ENCODE measurements around the gene CBLC.

DNA sequence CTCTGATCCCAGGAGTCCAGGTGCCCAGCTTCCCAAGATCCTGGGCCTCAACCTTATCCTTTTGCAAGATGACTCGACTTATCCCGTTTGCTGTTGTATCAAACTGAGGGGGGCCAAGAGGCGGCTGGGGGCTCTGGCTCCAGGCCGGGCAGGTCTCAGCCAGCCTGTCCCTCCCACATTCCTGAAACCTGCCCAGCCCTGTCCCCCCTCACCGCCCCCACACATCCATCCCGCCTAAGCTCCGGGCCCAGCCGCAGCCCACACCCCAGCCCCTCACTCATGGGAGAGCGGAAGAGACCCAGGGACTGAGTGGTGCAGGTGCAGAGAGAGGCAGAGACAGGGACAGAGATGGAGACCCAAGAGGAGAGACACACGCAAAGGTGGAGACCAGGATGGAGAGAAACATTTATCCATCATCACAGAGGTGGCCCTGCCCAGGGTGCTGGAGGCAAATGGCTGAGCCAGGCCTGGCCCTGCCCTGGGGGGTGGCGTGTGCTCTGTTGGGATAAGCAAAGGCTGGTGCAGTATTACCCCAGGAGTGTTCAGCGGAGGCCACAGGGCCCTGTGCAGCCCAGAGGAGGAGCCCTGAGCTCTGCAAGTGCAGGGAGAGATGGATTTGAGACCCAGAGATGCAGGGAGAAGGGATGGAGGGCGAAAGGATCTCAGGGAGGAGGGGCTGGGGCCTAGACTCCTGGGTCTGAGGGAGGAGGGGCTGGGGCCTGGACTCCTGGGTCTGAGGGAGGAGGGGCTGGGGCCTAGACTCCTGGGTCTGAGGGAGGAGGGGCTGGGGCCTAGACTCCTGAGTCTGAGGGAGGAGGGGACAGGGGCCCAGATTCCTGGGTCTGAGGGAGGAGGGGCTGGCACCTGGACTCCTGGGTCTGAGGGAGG, 32.8 kb downstream of the CBLC start:
- TF ChIP-seq, protein P1, sequence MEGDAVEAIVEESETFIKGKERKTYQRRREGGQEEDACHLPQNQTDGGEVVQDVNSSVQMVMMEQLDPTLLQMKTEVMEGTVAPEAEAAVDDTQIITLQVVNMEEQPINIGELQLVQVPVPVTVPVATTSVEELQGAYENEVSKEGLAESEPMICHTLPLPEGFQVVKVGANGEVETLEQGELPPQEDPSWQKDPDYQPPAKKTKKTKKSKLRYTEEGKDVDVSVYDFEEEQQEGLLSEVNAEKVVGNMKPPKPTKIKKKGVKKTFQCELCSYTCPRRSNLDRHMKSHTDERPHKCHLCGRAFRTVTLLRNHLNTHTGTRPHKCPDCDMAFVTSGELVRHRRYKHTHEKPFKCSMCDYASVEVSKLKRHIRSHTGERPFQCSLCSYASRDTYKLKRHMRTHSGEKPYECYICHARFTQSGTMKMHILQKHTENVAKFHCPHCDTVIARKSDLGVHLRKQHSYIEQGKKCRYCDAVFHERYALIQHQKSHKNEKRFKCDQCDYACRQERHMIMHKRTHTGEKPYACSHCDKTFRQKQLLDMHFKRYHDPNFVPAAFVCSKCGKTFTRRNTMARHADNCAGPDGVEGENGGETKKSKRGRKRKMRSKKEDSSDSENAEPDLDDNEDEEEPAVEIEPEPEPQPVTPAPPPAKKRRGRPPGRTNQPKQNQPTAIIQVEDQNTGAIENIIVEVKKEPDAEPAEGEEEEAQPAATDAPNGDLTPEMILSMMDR (IDR thresholded peaks at IDR 0.05; ENCODE audit: poor library complexity), result no peak
- TF ChIP-seq EZH2 (IDR thresholded peaks at IDR 0.05; ENCODE audit: borderline replicate concordance), result no peak
- no peak for TF ChIP-seq EZH2phosphoT487 (IDR thresholded peaks at IDR 0.05; ENCODE audit: low read depth, severe bottlenecking, unreplicated experiment)

Measured in hepatocyte (in vitro differentiated cells).